HG02884 (cell line): Measurements from ENCODE around the gene ROCK2.

ENCODE experiments used
- ATAC-seq: cut with Tn5 transposase; IDR thresholded peaks from one replicate; pipeline ENCODE4 v1.9.1; 2021; ENCODE audit warnings: mild to moderate bottlenecking, moderate library complexity; ENCODE audit not compliant: unreplicated experiment

The ROCK2 gene

GRCh38 chr2:11312770-11313471, 31.5 kb downstream of the ROCK2 start:
- ATAC-seq: no peak

GRCh38 chr2:11311543-11311942, 32.9 kb downstream of the ROCK2 start:
- no peak for ATAC-seq

GRCh38 chr2:11310212-11310611, 34.2 kb downstream of the ROCK2 start:
- ATAC-seq: no peak

- ATAC-seq: no peak
Observed at GRCh38 chr2:11309706-11310105, 34.7 kb downstream of the ROCK2 start.

GRCh38 chr2:11307764-11308415, 36.5 kb downstream of the ROCK2 start:
- no peak for ATAC-seq

GRCh38 chr2:11305958-11306357, 38.5 kb downstream of the ROCK2 start:
- no peak for ATAC-seq

- ATAC-seq: no peak
Observed at GRCh38 chr2:11305338-11305737, 39.1 kb downstream of the ROCK2 start.

- no peak for ATAC-seq
Observed at GRCh38 chr2:11304476-11304875, 40.0 kb downstream of the ROCK2 start.

- no peak for ATAC-seq
Observed at GRCh38 chr2:11303290-11304013, 41.0 kb downstream of the ROCK2 start.

GRCh38 chr2:11299439-11299838, 45.0 kb downstream of the ROCK2 start:
- ATAC-seq: no peak

- no peak for ATAC-seq
Observed at GRCh38 chr2:11298592-11298991, 45.8 kb downstream of the ROCK2 start.

GRCh38 chr2:11296401-11296800, 48.0 kb downstream of the ROCK2 start:
- no peak for ATAC-seq

- ATAC-seq: no peak
Observed at GRCh38 chr2:11292464-11293255, 51.8 kb downstream of the ROCK2 start.

GRCh38 chr2:11290713-11291112, 53.7 kb downstream of the ROCK2 start:
- no peak for ATAC-seq

- ATAC-seq: no peak
Observed at GRCh38 chr2:11290211-11290610, 54.2 kb downstream of the ROCK2 start.

- no peak for ATAC-seq
Observed at GRCh38 chr2:11288431-11288830, 56.0 kb downstream of the ROCK2 start.

GRCh38 chr2:11286749-11287148, 57.7 kb downstream of the ROCK2 start:
- no peak for ATAC-seq

GRCh38 chr2:11286323-11286722, 58.1 kb downstream of the ROCK2 start:
- ATAC-seq: no peak

- no peak for ATAC-seq
Observed at GRCh38 chr2:11285499-11285898, 58.9 kb downstream of the ROCK2 start.

GRCh38 chr2:11281186-11281585, 63.2 kb downstream of the ROCK2 start:
- no peak for ATAC-seq

GRCh38 chr2:11280713-11281112, 63.7 kb downstream of the ROCK2 start:
- no peak for ATAC-seq
